Measurements from ENCODE around the gene CYSTM1.

CYSTM1 gene

GRCh38 chr5:140174465-140175366, at the start of gene CYSTM1:
CYSTM1 (plus strand) TSS chr5:140175188; CDS start chr5:140194466, 19,278 bp downstream.
- DNase-seq (ENCODE audit: low spot score): peak; percentile 94

- DNase-seq (ENCODE audit: low spot score): no peak
Measured at GRCh38 chr5:140125637-140126036, 49.4 kb upstream of the CYSTM1 start, which contains the start of gene IGIP. IGIP (plus strand) TSS chr5:140125937; CDS start chr5:140128477, 2,540 bp downstream.

- no peak for DNase-seq (ENCODE audit: low spot score)
Measured at GRCh38 chr5:140126315-140127012, 48.5 kb upstream of the CYSTM1 start.

- DNase-seq (ENCODE audit: low spot score): no peak
Measured at GRCh38 chr5:140128376-140128775, 46.6 kb upstream of the CYSTM1 start.

- DNase-seq (ENCODE audit: low spot score): no peak
Measured at GRCh38 chr5:140130949-140131733, 43.8 kb upstream of the CYSTM1 start.

- peak; percentile 87 for DNase-seq (ENCODE audit: low spot score)
Measured at GRCh38 chr5:140131967-140132409, 43.0 kb upstream of the CYSTM1 start.

- DNase-seq (ENCODE audit: low spot score): no peak
Measured at GRCh38 chr5:140133514-140134167, 41.3 kb upstream of the CYSTM1 start.

- DNase-seq (ENCODE audit: low spot score): no peak
Measured at GRCh38 chr5:140134277-140134935, 40.6 kb upstream of the CYSTM1 start.

- DNase-seq (ENCODE audit: low spot score): no peak
Measured at GRCh38 chr5:140135127-140135526, 39.9 kb upstream of the CYSTM1 start.

GRCh38 chr5:140136624-140137023, 38.4 kb upstream of the CYSTM1 start:
- no peak for DNase-seq (ENCODE audit: low spot score)

- no peak for DNase-seq (ENCODE audit: low spot score)
Measured at GRCh38 chr5:140140435-140140834, 34.6 kb upstream of the CYSTM1 start.

- DNase-seq (ENCODE audit: low spot score): peak; percentile 82
Measured at GRCh38 chr5:140141241-140141640, 33.7 kb upstream of the CYSTM1 start.

GRCh38 chr5:140142246-140142645, 32.7 kb upstream of the CYSTM1 start:
- DNase-seq (ENCODE audit: low spot score): no peak

GRCh38 chr5:140142856-140143255, 32.1 kb upstream of the CYSTM1 start:
- no peak for DNase-seq (ENCODE audit: low spot score)

- no peak for DNase-seq (ENCODE audit: low spot score)
Measured at GRCh38 chr5:140143521-140144258, 31.3 kb upstream of the CYSTM1 start.

- DNase-seq (ENCODE audit: low spot score): no peak
Measured at GRCh38 chr5:140145256-140145655, 29.7 kb upstream of the CYSTM1 start.

GRCh38 chr5:140145818-140146522, 29.0 kb upstream of the CYSTM1 start:
- peak; percentile 92 for DNase-seq (ENCODE audit: low spot score)

GRCh38 chr5:140146523-140146842, 28.5 kb upstream of the CYSTM1 start:
- DNase-seq (ENCODE audit: low spot score): no peak

GRCh38 chr5:140147460-140147859, 27.5 kb upstream of the CYSTM1 start:
- no peak for DNase-seq (ENCODE audit: low spot score)

GRCh38 chr5:140148508-140148907, 26.5 kb upstream of the CYSTM1 start:
- DNase-seq (ENCODE audit: low spot score): peak; percentile 49

Data from GM03348 (cell line).